Measurements from ENCODE around the gene ANKRD42.

ANKRD42 gene

DNA sequence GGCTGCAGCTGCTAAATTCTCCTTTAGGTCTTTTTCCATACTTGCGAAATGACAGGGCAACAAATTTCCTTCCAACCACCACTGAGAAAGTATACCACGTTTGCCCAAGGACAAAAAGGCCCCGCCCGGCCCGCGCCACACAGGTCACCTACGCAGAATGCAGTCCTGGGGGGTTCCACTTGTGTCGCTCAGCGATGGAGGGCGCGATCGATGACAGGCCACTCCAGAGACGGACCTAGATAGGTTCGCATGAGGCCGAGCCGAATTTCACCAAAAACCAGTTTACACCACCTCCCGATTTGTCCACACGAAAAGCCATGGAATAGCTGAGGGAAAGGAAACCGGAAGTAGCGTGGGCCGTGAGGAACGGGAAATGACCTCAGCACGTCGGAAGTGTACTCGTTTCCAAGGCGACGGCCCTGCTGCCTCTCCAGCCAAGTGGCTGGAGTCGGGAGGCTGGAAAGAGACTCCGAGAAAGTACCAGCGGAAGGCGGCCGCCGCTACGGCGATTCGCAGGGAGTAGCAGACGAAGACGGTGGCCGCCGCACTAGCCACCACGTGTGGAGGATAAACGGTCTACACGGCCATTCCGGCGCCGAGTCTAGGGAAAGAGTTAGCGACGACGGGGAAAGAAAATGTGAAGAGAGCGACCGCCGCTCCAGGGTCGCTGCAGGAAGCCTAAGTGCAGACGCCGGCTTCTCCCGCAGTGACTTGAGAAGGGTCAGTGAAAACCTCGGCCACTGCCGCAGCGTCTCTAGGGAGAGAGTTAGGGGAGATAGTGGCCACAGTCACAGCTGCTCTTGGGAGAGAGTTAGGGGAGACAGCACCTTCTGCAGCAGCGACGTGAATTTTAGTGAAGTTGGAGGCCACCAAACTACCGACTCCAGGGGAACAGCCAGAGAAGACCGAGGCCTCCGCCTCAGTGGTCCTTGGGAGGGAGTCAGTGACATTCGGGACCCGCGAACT is at the start of gene ANKRD42:
Gene ANKRD42, plus strand, starts transcription at position 398 of the 966 bp plus-strand sequence. CDS start 959 bp downstream, outside the sequence.
- peak; percentile 87 for DNase-seq

DNA sequence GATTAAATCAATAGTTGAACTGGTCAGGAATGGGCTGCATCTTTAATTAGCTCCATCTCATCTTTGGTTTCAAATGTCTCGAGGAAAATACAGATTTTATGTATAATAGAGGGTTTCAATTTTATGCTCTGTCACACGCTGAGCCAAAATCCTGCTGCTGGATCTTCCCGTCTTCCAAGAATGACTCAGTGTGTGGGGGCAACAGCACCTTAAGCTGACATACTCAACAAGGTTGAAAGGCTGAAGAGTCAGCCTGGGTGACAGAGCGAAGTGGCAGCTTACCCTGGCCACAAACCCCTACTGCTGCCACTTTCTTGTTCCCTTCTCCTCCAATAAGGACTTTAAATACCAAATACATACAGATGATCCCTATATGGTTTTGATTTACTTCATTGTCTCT is 45.6 kb upstream of the ANKRD42 start:
- no peak for DNase-seq

DNA sequence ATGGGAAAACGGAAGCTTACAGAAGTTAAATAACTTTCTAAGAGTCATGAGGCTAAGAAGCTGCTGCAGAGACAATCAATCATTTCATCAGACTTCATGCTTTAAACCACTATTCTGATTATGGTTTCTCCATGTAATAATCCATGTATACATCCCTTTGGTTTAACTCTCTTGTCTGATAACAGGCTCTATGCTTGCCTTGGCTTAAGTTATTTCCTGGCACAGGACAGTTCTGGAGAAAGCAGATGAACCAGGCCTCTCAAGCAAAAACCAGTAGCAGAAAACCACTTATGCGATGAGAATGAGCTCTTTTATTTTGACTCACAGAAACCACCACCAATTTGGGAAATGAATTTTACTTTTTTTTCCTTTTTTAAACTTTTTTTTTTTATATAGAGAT is 43.1 kb upstream of the ANKRD42 start:
- DNase-seq: no peak

DNA sequence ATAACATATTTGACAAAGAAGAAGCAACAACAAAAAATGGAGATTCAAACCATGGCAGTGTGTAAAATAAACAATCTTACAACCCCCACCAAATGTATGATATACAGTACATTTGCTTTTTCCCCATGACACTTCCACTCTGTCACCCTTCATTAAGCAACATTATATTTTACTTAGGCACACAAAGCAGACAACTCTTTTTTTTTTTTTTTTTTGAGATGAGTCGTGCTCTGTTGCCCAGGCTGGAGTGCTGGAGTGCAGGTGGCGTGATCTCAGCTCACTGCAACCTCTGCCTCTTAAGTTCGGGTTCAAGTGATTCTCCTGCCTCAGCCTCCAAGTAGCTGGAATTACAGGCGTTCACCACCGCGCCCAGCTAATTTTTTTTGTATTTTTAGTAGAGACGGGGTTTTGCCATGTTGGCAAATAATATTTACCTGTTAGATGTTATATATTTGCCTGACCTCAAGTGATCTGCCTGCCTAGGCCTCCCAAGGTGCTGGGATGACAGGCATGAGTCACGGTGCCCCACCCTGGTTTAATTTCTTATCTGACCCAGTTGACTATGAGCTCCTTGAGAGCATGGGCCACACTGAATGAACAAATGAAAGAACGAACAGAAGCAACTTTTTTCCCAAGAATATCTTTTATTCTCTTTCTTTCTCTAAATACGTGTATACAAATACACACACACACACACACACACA is 42.1 kb upstream of the ANKRD42 start:
- no peak for DNase-seq

DNA sequence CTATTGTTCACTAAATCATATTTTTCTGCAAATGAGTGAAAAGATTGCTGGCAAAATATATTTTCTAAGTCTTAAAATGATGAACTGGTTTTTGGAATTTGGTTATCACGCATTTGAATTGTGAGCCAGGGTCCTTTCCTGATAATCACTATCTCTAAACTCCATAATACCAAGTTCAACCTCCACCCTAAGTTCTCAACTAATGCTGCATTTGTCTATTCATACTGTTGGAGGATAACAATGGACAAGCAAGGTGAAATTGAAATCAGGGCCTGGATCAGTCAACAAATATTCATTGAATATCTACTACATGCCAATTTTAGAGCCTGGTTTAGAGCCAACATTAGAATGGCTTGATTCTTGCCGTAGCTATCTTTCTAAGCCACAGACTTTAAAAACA is 41.2 kb upstream of the ANKRD42 start:
- DNase-seq: no peak

DNA sequence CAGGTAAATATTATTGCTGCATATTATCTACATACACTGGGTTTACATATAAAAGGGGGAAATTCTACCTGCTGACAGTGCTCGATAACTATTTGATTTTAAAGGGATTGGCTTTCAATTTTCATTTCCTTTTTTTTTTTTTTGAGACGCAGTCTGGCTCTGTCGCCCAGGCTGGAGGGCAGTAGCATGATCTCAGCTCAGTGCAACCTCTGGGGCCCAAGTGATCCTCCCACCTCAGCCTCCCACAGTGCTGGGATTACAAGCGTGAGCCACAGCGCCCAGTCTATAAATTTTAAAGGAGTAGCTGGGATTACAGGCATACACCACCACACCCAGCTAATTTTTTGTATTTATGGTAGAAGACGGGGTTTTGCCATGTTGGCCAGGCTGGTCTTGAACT is 39.7 kb upstream of the ANKRD42 start:
- no peak for DNase-seq

DNA sequence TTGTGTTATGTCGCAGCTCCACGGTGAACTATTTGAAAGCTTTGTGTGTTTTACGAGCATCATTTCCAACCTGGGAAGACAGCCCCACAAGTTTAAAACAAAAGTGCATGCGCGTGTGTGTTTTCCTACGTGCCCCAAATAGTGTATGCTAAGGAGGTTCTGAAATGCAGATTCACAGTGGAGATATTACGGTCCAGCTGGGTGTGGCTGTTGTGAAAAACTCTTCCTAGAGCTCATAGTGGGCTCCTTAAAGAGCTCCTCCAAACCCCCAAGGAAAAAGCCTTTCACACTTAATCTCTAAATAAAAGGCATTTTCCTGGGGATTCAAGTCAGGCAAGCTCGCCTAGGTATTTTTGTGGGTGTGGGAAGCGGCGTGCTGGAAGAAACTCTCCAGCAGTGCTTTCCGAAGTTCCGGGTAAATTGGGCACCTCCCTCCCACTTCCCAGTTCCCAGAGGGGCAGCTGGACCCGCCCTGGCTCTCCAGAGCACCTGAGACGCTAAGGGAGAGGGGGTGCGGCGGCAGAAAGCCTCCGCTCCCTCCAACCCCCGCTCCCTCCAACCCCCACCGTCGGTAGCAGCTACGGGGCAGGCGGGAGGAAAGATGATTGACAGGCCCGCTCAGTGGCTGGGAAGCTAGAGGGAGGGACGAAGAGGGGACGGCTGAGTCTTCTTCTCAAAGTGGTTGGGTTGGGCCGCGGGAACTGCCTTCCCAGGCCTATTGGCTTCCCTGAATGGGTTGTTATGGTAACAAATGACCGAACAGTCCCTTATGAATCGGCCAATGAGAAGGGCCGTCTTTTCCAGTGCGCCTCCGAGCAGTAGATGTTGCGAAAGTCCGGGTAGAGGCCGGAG is 37.1 kb upstream of the ANKRD42 start:
- peak; percentile 100 for DNase-seq

DNA sequence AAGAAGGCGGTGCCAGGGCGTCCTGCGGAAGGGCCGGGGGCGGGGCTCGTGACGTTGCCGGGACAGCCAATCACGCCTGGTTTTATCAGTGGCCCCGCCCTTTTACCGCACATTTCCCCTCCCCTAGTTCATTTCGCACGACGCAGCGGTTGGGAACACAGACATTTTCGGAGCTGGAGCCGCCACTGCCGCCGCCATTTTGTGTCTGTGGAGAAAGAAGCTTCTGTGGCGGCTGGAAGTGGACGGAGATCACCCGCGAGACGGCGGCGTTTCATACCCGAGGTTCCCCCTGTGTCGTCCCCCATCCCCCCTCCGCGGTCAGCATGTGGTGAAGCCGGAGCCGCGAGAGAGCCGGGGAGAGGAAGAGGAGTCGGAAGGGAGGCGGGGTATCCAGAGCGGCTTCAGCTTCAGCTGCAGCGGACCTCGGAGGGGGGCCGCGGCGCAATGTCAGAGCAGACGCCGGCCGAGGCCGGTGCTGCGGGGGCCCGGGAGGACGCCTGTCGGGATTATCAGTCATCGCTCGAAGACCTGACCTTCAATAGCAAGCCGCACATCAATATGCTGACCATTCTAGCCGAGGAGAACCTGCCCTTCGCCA is 36.4 kb upstream of the ANKRD42 start, which contains the start of gene PCF11:
Gene PCF11, plus strand, starts transcription at position 136 of the 598 bp plus-strand sequence. Its CDS starts 309 bp downstream, at position 445.
- DNase-seq: no peak

DNA sequence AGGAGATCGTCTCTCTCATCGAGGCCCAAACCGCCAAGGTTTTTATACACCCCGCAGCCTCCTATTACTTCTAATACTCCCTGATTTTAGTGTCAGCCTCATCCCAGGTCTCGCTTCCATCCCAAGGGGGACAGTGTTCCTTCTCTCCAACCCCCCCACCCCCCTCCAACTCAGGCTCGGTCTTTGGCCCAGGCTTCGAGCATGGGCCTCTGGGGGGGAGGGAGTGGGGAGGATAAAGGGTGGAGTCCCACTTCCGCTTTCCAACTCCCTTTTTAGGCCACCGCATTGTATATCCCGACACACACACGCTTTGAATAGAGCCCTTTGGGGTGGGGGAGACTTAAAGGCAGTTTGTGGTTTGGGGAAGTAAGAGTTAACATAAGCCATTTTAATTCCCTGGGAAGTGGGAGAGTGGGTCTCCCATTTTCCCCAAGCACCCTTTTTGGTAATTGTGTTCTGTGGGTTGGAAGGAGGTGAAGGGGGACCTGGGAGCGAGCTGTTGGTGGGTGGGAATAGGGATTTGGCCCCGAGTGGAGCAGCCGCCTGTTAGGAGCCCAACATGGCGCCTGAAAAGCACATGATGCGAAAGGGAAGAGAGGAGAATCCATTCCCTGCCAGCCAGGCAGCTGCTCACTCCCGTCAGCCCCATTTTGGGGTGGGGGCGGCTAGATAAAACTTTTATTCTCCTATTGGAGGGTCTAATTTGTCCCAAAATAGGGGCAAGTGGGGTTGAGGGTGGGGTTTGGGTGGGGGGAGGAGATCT is 35.7 kb upstream of the ANKRD42 start:
- DNase-seq: no peak

DNA sequence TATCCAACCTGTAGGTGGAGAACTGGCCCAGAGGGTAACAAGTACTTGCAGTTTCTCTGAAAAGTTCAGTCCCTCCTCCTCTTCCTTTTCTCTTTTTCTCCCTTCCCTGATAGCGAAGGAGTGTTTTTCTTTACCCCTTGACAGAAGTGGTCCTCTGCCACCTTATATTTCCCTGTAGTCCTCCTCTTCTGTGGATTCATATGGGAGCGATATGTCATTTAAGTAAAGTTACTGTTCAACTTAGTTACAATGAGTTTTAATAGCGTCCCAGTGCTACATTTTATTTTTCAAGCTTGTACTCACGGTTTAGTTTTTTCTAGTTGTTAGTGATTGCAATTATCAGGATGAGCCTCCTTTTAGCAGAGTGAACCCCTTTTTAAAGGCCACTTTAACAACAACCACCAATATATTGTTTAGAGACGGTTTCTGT is 35.1 kb upstream of the ANKRD42 start:
- DNase-seq: no peak

DNA sequence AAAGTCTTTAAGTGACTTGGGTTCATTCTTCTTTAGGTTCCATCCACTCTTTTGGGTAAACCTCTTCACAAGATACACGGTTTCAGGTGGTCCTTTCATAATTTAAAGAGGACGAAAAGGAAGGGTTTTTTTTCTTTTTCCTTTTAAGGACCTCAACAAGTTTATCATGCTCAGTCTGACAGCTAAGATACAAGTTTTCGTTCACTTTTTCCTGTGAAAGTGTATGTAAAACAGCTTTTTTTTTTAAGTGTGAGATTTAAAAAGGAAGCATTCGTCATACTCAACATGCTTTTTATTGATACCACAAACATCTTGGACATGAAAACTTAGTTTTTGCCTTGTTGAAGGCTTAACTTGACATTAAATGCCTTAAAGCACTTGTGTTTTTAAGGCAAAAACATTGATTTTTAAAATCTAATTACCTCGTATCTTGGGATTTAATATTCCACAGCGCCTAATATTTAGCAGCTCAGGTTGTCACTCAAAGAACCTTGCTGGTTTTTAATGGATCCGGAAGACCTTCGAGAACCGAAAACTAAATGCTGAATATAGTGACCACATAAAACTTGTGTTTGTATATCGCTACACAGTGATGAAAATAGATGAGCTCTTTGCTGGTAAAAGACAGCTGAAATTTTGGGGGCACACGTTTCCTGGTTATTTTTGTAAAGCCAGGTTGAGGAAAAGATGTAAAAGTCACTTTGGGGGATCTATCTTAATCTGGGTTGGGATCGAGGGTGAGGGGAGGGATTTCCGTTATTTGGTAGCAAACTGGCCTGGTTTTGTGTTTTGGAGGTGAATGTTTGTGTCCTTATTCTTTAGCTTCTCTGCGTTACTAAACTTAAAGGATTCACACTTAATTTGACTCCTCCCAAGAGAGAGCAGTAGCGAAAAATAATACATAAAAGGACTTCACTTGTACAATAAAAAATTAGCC is 34.3 kb upstream of the ANKRD42 start:
- no peak for DNase-seq

DNA sequence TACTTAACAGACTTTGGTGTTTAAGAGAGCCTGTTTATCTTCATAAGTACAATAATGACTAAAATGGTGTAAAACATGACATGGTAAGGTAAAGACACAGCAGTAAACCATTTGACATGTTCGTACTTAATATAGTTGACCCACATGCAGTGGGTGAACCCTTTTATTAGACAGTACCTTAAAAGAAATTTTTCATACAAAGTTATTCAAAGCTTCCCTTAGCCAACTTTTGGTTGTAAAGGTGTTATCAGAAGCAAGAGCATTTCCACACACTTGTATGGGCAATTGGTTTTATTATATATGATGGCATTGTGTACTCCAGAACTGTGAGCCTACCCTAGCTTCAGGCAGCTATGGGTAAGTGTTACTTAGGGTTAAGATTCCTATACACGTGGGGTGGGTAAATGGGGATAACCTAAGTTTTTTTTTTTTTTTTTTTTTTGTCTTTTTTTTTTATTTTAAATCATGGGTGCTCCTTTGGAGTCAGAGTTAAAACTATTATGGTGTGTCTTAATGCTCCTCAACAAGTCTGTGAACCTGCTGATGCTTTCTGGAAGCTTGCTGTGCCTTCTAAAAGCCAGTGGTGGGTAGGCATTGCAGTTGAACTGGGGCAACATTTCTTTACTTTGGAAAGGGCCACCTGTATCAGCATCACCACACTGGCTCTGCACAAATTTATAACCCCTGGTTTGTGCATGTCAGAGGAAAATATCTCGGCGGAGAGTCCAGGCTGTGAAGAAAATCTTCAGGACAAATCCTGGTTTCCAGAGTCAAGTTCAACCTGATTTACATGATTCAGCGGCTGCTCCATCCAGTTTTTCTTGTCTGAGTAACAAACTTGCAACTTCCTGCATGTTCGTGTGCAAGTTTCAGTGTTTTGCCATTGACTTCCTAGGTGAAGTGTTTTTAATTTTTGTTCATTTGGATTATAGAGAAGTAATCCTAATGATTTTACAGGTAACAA is 33.3 kb upstream of the ANKRD42 start:
- DNase-seq: no peak

DNA sequence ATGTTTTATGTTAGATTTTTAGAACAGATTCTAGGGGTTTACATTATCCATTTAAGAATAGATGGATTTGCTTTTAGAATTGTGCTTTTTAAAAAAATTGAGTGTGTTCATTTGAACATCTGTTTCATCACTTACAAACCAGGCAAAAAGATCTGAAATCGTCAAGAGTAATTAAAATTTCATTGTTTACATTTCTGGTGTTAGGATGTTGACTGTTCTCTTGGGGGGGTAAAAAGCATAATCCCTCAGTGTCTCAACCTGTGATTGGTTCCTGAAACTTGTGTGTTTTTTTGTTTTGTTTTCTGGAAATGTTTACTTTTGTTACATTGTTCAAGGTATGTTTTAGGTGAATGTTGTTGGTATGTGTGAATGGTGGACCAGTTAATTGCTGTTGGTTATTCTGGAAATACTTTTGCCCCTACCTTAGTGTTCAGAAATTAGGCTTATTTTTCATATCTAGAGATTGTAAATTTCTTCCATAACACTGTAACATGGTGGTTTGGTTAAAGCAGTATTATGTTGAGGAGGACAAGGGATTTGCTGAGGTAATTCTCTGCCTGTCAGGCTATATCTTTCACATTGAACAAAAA is 31.8 kb upstream of the ANKRD42 start:
- no peak for DNase-seq

DNA sequence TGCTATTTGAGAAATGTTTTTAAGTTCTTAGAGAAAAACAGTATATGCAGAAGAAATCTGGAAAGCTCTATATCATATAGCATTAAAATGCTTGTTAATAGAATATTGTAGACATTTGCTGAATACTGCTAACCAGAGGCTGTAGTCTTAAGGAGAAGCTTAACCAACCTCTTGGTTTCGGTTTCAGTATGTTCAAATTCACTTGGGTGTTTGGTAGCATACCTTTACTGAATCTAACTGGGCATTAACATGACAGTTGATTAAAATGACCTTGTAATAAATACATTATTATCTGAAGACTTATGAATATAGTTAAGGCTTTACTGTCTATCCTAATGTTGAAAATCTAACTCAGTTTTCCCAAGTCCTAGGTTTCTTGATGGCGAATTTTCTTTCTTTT is 31.1 kb upstream of the ANKRD42 start:
- DNase-seq: no peak

DNA sequence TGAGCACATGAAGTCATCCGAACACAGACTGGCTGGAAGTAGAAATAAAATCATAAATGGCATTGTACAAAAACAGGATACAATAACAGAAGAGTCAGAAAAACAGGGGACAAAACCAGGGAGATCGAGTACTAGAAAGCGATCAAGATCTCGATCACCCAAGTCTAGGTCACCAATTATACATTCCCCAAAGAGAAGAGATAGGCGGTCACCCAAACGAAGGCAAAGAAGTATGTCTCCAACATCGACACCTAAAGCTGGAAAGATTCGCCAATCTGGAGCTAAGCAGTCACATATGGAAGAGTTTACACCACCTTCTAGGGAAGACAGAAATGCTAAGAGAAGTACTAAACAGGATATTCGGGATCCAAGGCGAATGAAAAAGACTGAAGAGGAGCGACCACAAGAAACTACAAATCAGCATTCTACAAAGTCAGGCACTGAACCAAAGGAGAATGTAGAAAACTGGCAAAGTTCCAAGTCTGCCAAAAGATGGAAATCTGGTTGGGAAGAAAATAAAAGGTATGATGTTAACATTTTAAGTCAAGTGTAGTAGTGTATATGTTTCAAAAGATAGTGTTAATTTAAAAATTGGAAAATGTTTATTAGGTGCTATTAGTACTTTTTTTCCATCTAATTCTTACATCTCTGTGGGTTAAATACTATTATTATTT is 27.2 kb upstream of the ANKRD42 start:
- no peak for DNase-seq

DNA sequence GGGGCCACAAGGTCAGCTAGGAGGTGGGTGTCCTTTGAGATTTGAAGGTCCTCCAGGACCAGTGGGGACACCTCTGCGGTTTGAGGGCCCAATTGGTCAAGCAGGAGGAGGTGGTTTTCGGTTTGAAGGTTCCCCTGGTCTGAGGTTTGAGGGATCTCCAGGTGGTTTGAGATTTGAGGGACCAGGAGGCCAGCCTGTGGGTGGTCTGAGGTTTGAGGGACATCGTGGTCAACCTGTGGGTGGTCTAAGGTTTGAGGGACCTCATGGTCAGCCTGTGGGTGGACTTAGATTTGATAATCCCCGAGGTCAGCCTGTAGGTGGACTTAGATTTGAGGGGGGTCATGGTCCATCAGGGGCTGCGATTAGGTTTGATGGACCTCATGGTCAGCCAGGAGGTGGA is 24.8 kb upstream of the ANKRD42 start:
- no peak for DNase-seq

DNA sequence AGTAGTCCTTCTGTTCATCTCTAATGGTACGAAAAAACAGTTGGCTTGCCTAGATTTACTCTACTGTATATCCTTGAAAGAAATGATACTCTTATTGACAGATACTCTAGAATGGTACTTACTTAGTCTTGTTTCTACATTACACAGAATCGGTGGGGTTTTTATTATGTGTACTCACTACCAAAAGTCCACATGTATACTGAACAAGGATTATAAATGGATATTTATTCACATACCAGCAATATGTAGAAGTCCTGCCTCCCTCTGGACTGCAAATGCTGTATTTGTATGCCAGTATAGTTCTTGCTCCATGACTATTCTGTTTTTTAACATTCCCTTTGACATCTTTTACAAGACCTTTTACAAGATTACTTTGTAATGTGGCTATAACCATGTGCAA is 22.6 kb upstream of the ANKRD42 start:
- no peak for DNase-seq

DNA sequence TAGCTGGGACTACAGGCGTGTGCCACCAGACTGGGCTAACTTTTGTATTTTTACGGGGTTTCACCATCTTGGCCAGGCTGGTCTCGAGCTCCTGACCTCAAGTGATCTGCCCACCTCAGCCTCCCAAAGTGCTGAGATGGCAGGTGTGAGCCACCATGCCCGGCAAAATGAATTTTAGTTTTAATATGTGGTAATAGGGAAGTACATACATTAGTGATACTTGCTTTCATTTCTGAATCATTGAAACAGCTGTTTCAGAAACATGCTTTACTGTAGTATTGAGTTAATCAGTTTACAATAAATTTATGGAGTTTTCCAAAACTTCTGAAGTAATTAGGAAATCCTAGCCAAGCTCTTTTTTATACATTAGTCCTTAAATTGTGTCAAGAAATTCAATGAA is 21.0 kb upstream of the ANKRD42 start:
- DNase-seq: no peak

All from DMS153 (cell line).